Measurements from ENCODE around the gene FUT4. TPM values are rescaled to one million over a fixed set of nuclear protein-coding genes. Genes with fewer than 3 reads are reported as not detected.

Gene FUT4
- total RNA-seq, 2 donors from 2014 or later = 14.1 to 23.4 TPM

DNA sequence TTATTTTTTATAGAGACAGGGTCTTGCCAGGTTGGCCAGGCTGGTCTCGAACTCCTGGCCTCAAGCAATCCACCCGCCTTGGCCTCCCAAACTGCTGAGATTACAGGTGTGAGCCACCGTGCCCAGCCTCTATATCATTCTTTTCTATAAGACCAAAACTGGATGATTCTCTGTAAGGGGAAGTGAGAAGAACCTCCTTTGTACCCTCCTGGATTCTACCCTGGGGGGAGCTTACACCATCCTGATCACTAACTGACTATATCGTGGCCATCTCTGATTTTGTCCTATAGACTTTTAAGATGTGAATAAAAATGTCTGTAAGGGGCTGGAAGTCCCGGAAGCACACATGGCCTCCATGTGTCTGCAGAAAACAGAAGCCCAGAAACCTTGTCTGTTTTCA lies 32.6 kb downstream of the FUT4 start:
- Histone ChIP-seq H3K4me3 (no peak overlapping the region), H3K4me1 (ENCODE audit: control insufficient read depth in 1 of 2, low read depth in 2 of 2) (peaks cover 0 to 7% of the 10 kb centered on the region in 2 donors), H3K9me3 (no peaks in the 10 kb centered on the region), H3K27ac (no peak overlapping the region), H3K36me3 (no peaks in the 10 kb centered on the region), H3K27me3 (replicated peaks; ENCODE audit: insufficient read depth) (no peaks in the 10 kb centered on the region)
- TF ChIP-seq, protein P1, sequence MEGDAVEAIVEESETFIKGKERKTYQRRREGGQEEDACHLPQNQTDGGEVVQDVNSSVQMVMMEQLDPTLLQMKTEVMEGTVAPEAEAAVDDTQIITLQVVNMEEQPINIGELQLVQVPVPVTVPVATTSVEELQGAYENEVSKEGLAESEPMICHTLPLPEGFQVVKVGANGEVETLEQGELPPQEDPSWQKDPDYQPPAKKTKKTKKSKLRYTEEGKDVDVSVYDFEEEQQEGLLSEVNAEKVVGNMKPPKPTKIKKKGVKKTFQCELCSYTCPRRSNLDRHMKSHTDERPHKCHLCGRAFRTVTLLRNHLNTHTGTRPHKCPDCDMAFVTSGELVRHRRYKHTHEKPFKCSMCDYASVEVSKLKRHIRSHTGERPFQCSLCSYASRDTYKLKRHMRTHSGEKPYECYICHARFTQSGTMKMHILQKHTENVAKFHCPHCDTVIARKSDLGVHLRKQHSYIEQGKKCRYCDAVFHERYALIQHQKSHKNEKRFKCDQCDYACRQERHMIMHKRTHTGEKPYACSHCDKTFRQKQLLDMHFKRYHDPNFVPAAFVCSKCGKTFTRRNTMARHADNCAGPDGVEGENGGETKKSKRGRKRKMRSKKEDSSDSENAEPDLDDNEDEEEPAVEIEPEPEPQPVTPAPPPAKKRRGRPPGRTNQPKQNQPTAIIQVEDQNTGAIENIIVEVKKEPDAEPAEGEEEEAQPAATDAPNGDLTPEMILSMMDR (IDR thresholded peaks at IDR 0.05) = no peak
- DNase-seq (ENCODE audit: low spot score) (no peak), ATAC-seq (ENCODE audit: insufficient number of reproducible peaks, low FRiP score, low read depth) (no peak)

DNA sequence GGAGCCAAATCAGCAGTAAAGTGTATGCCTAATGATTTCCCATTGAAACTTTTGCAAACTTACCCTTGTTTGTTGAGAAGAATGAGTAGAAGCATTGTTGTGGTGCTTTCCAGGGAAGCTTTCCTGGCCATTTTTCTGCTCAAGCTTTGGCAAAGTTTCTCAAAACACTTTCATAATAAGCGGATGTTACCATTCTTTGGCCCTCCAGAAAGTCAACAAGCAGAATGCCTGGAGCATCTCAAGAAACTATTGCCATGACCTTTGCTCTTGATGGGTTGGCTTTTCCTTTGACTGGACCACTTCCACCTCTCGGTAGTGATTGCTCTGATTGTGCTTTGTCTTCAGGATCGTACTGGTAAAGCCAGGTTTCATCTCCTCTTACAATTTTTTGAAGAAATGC lies 34.1 kb downstream of the FUT4 start:
- Histone ChIP-seq H3K27ac (no peak overlapping the region), H3K4me3 (no peak overlapping the region), H3K9me3 (no peaks in the 10 kb centered on the region), H3K4me1 (ENCODE audit: control insufficient read depth in 1 of 2, low read depth in 2 of 2) (peaks cover 0 to 7% of the 10 kb centered on the region in 2 donors), H3K27me3 (replicated peaks; ENCODE audit: insufficient read depth) (no peaks in the 10 kb centered on the region), H3K36me3 (no peaks in the 10 kb centered on the region)
- TF ChIP-seq, protein P1 (IDR thresholded peaks at IDR 0.05) = no peak
- ATAC-seq (ENCODE audit: insufficient number of reproducible peaks, low FRiP score, low read depth) (no peak), DNase-seq (ENCODE audit: low spot score) (no peak)

DNA sequence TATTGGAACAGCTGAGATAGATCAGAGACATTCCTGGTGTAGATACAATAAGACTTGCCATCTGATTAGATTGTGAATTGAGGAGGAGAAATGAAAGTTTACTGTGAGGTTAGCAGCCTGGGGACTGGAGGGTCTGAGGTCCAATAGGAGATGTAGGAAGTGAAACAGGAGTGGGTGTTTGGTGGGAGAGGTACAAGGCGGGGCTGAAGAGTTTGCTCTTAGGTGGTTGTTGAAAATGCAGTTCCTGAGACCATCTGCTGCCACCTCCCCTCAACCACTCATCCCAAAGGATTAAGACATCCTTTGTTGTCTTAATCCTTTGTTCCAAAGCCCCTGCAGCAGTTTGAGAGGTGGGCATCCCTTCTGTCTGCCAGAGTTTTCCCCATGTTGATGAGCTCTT lies 38.2 kb downstream of the FUT4 start:
- Histone ChIP-seq H3K9me3 (no peaks in the 10 kb centered on the region), H3K27ac (no peak overlapping the region), H3K27me3 (replicated peaks; ENCODE audit: insufficient read depth) (no peaks in the 10 kb centered on the region), H3K4me1 (ENCODE audit: control insufficient read depth in 1 of 2, low read depth in 2 of 2) (no peaks in the 10 kb centered on the region), H3K36me3 (no peaks in the 10 kb centered on the region), H3K4me3 (no peak overlapping the region)
- TF ChIP-seq, protein P1 (IDR thresholded peaks at IDR 0.05) = no peak
- ATAC-seq (ENCODE audit: insufficient number of reproducible peaks, low FRiP score, low read depth) = no peak
- DNase-seq (ENCODE audit: low spot score) = no peak

- no peaks in the 10 kb centered on the region for H3K9me3 ChIP-seq
- H3K4me3 ChIP-seq = no peak overlapping the region
- TF ChIP-seq, protein P1 (IDR thresholded peaks at IDR 0.05) = no peak
- no peak for ATAC-seq (ENCODE audit: insufficient number of reproducible peaks, low FRiP score, low read depth)
- DNase-seq (ENCODE audit: low spot score) = no peak
- no peaks in the 10 kb centered on the region for H3K4me1 ChIP-seq (ENCODE audit: control insufficient read depth in 1 of 2, low read depth in 2 of 2)
- no peak overlapping the region for H3K27ac ChIP-seq
- no peaks in the 10 kb centered on the region for H3K36me3 ChIP-seq
- no peaks in the 10 kb centered on the region for H3K27me3 ChIP-seq (replicated peaks; ENCODE audit: insufficient read depth)
Observed at GRCh38 chr11:94583213-94583865, 39.6 kb downstream of the FUT4 start.

DNA sequence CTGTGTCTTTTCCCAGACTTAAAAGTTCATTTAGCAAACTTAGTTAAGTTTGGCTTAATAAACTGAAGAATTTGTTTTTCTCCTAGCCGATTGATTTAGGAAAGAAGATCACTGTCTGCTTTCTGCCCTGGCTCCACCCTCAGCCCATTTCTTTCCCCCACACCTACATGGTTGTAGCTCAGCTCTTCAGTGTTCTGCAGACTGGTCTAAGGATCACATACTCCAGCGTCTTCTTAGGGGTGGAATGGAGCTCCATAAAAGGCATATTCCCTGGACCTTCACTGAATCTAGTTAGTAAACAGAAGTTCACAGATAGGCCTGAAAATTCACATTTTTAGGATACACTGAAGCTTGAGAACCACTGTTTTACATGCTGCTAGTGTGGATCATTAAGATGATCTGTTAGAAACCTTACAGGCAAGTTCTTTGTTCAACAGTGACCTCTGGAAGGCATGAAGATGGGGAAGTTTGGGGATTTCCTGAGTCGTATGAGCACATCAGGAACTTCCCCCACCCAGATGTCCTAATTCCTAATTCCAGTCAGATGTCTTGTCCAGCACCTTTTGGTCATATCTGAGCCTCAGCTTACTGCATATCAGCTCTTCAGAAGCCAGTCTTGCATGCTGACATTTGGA lies 40.3 kb downstream of the FUT4 start:
- TF ChIP-seq, protein P1 (IDR thresholded peaks at IDR 0.05) = no peak
- no peak overlapping the region for H3K4me3 ChIP-seq
- H3K9me3 ChIP-seq = no peaks in the 10 kb centered on the region
- H3K4me1 ChIP-seq (ENCODE audit: control insufficient read depth in 1 of 2, low read depth in 2 of 2) = no peaks in the 10 kb centered on the region
- no peaks in the 10 kb centered on the region for H3K27me3 ChIP-seq (replicated peaks; ENCODE audit: insufficient read depth)
- no peak for DNase-seq (ENCODE audit: low spot score)
- no peak for ATAC-seq (ENCODE audit: insufficient number of reproducible peaks, low FRiP score, low read depth)
- H3K27ac ChIP-seq = no peak overlapping the region
- no peaks in the 10 kb centered on the region for H3K36me3 ChIP-seq
